Activated CD4-positive, alpha-beta T cell treated with anti-CD3 and anti-CD28 coated beads for 36 hours (primary cell): ENCODE measurements around the gene HAPLN1. TPM values are rescaled to one million over a fixed set of nuclear protein-coding genes. Genes with fewer than 3 reads are reported as not detected.

Experiments
- ATAC-seq: fragments of 200-7000 bp; cut with Tn5 transposase; one replicate; pipeline ENCODE4 v1.10.0; 2021; ENCODE audit warnings: mild to moderate bottlenecking, moderate library complexity
- CTCF ChIA-PET: fragments of 350-600 bp; sonication (Branson Sonifier 250); formaldehyde crosslinking; loops from one replicate; lab custom pipeline; 2021; ENCODE audit warnings: antibody characterized with exemption; lab: Charles Lee
- POLR2A ChIA-PET: fragments of 350-600 bp; sonication (Branson Sonifier 250); formaldehyde crosslinking; loops from one replicate; lab custom pipeline; 2021; ENCODE audit warnings: antibody characterized with exemption, inconsistent platforms; lab: Charles Lee
- DNase-seq: peaks from one replicate; pipeline ENCODE4 v3.0.0-alpha.2; 2020
- H3K27ac Mint-ChIP-seq: one replicate; pipeline ENCODE4 v1.8.0; 2021; ENCODE audit warnings: mixed read lengths
- H3K27me3 Mint-ChIP-seq: one replicate; pipeline ENCODE4 v1.8.0; 2021; ENCODE audit warnings: mixed read lengths
- H3K36me3 Mint-ChIP-seq: one replicate; pipeline ENCODE4 v1.8.0; 2021; ENCODE audit warnings: low read depth, mixed read lengths
- H3K4me1 Mint-ChIP-seq: one replicate; pipeline ENCODE4 v1.8.0; 2021; ENCODE audit warnings: mixed read lengths
- H3K4me3 Mint-ChIP-seq: one replicate; pipeline ENCODE4 v1.8.0; 2021; ENCODE audit warnings: mild to moderate bottlenecking, moderate library complexity, mixed read lengths
- H3K9me3 Mint-ChIP-seq: one replicate; pipeline ENCODE4 v1.8.0; 2021; ENCODE audit warnings: low read depth, mixed read lengths
- intact Hi-C, 2 experiments: fragments of 100-400 bp; cut with DNase I in 1 of 2; cut with micrococcal nuclease in 1 of 2; formaldehyde crosslinking; loops; one replicate each; pipeline versions ENCODE4 v1.14.2 to v1.15.1; 2022 to 2024; cut with DNase I, micrococcal nuclease
- total RNA-seq, 2 experiments: library from RNA; stranded (reverse); gene quantifications; one replicate each; pipeline ENCODE4 v1.2.3, GENCODE V29; 2021

HAPLN1 gene
- total RNA-seq, 2 experiments from 2014 or later = not detected

- intact Hi-C loops = no loop called here
- no peak overlapping the region for H3K4me3 Mint-ChIP-seq
- ChIA-PET POLR2A (no interaction called here), CTCF (no interaction called here)
- no peaks in the 10 kb centered on the region for H3K36me3 Mint-ChIP-seq
- DNase-seq = no peak
- H3K9me3 Mint-ChIP-seq = no peaks in the 10 kb centered on the region
- no peak for ATAC-seq
- H3K4me1 Mint-ChIP-seq = no peaks in the 10 kb centered on the region
- H3K27me3 Mint-ChIP-seq = peaks cover 5% of the 10 kb centered on the region
- H3K27ac Mint-ChIP-seq = no peak overlapping the region
Measured at GRCh38 chr5:83636156-83636555, 84.5 kb downstream of the HAPLN1 start.

- Mint-ChIP-seq H3K27ac (no peak overlapping the region), H3K9me3 (no peaks in the 10 kb centered on the region), H3K4me3 (no peak overlapping the region), H3K36me3 (no peaks in the 10 kb centered on the region), H3K4me1 (no peaks in the 10 kb centered on the region), H3K27me3 (peaks cover 1% of the 10 kb centered on the region)
- DNase-seq (no peak), ATAC-seq (no peak)
- POLR2A ChIA-PET = no interaction called here
- CTCF ChIA-PET = no interaction called here
- intact Hi-C loops = no loop called here
Measured at GRCh38 chr5:83633285-83633684, 87.4 kb downstream of the HAPLN1 start.

GRCh38 chr5:83632874-83633273, 87.8 kb downstream of the HAPLN1 start:
- H3K9me3 Mint-ChIP-seq = no peaks in the 10 kb centered on the region
- H3K4me3 Mint-ChIP-seq = no peak overlapping the region
- H3K36me3 Mint-ChIP-seq = no peaks in the 10 kb centered on the region
- POLR2A ChIA-PET = no interaction called here
- no peaks in the 10 kb centered on the region for H3K27me3 Mint-ChIP-seq
- CTCF ChIA-PET = no interaction called here
- no peak overlapping the region for H3K27ac Mint-ChIP-seq
- H3K4me1 Mint-ChIP-seq = no peaks in the 10 kb centered on the region
- DNase-seq (no peak), ATAC-seq (no peak)
- intact Hi-C loops = no loop called here

- ATAC-seq (no peak), DNase-seq (no peak)
- intact Hi-C loops = no loop called here
- no peaks in the 10 kb centered on the region for H3K9me3 Mint-ChIP-seq
- POLR2A ChIA-PET = no interaction called here
- no peaks in the 10 kb centered on the region for H3K4me1 Mint-ChIP-seq
- H3K4me3 Mint-ChIP-seq = no peak overlapping the region
- peaks cover 2% of the 10 kb centered on the region for H3K27me3 Mint-ChIP-seq
- CTCF ChIA-PET = no interaction called here
- no peak overlapping the region for H3K27ac Mint-ChIP-seq
- H3K36me3 Mint-ChIP-seq = no peaks in the 10 kb centered on the region
Measured at GRCh38 chr5:83628360-83628759, 92.3 kb downstream of the HAPLN1 start.

- Mint-ChIP-seq H3K4me1 (no peaks in the 10 kb centered on the region), H3K27me3 (peaks cover 2% of the 10 kb centered on the region), H3K4me3 (no peak overlapping the region), H3K9me3 (peaks cover 8% of the 10 kb centered on the region), H3K27ac (no peak overlapping the region), H3K36me3 (no peaks in the 10 kb centered on the region)
- ATAC-seq = no peak
- ChIA-PET POLR2A (no interaction called here), CTCF (no interaction called here)
- intact Hi-C loops = no loop called here
- DNase-seq = no peak
Measured at GRCh38 chr5:83614841-83615240, 105.8 kb downstream of the HAPLN1 start.

- Mint-ChIP-seq H3K9me3 (no peaks in the 10 kb centered on the region), H3K4me1 (no peaks in the 10 kb centered on the region), H3K4me3 (no peak overlapping the region), H3K36me3 (no peaks in the 10 kb centered on the region), H3K27ac (no peak overlapping the region), H3K27me3 (peaks cover 3% of the 10 kb centered on the region)
- POLR2A ChIA-PET = no interaction called here
- ATAC-seq (no peak), DNase-seq (peak; percentile 7)
- intact Hi-C loops = no loop called here
- CTCF ChIA-PET = interaction anchor here (0.7 kb wide), 2 partner anchors 173 to 1953 kb away, joined by 3 read pairs; no protein-coding TSS in a partner anchor
Measured at GRCh38 chr5:83608122-83608521, 112.5 kb downstream of the HAPLN1 start.

- Mint-ChIP-seq H3K27ac (no peak overlapping the region), H3K4me3 (no peak overlapping the region), H3K9me3 (no peaks in the 10 kb centered on the region), H3K36me3 (no peaks in the 10 kb centered on the region), H3K4me1 (no peaks in the 10 kb centered on the region), H3K27me3 (peaks cover 2% of the 10 kb centered on the region)
- DNase-seq (no peak), ATAC-seq (no peak)
- POLR2A ChIA-PET = no interaction called here
- CTCF ChIA-PET = interaction anchor here (0.6 to 0.7 kb wide), 2 partner anchors 199 to 1282 kb away, joined by 4 read pairs; no protein-coding TSS in a partner anchor
- intact Hi-C loops = no loop called here
Measured at GRCh38 chr5:83595217-83595616, 125.4 kb downstream of the HAPLN1 start.

- Mint-ChIP-seq H3K36me3 (no peaks in the 10 kb centered on the region), H3K27me3 (peaks cover 3% of the 10 kb centered on the region), H3K27ac (no peak overlapping the region), H3K4me1 (no peaks in the 10 kb centered on the region), H3K4me3 (no peak overlapping the region), H3K9me3 (no peaks in the 10 kb centered on the region)
- CTCF ChIA-PET = no interaction called here
- POLR2A ChIA-PET = no interaction called here
- DNase-seq = no peak
- ATAC-seq = no peak
- intact Hi-C loops = no loop called here
Measured at GRCh38 chr5:83590966-83591365, 129.7 kb downstream of the HAPLN1 start.

GRCh38 chr5:83589786-83590185, 130.9 kb downstream of the HAPLN1 start:
- H3K27ac Mint-ChIP-seq = no peak overlapping the region
- intact Hi-C loops = no loop called here
- H3K4me1 Mint-ChIP-seq = no peaks in the 10 kb centered on the region
- no peak overlapping the region for H3K4me3 Mint-ChIP-seq
- no peak for ATAC-seq
- H3K27me3 Mint-ChIP-seq = peaks cover 3% of the 10 kb centered on the region
- no peaks in the 10 kb centered on the region for H3K9me3 Mint-ChIP-seq
- CTCF ChIA-PET = no interaction called here
- POLR2A ChIA-PET = no interaction called here
- H3K36me3 Mint-ChIP-seq = no peaks in the 10 kb centered on the region
- DNase-seq = no peak

Other genes starting within 250 kb of the HAPLN1 start
- gene VCAN, start 249.1 kb downstream of the HAPLN1 start, total RNA-seq = not detected